ENCODE measurements around the gene KRT222. TPM values are rescaled to one million over a fixed set of nuclear protein-coding genes. Genes with fewer than 3 reads are reported as not detected.

Gene KRT222
- total RNA-seq, 2 donors from 2014 or later: 1.4 to 2.3 TPM

DNA sequence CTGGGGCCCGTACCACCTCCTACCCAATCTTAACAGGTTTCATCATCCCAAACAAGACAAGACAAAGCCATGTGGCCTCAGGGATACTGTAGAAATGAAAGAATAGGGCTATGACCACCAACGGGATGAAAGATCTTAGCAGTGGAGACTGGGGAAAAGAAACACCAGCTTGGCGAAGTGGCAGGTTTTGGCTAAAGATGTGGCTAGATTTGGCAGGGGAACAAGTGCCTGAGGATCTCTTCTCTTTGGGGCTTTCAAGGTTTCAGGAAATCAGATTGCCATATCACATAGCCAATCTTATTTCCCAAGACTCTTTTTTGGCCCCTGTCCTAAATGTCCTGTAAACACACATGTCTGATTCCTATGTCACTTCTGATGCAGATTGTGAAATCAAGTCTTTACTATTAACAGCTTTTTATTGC, 31.7 kb upstream of the KRT222 start:
- DNase-seq: no peak
- Histone ChIP-seq H3K9ac (ENCODE audit: extremely low read depth, low read length, poor library complexity, severe bottlenecking) (no peak overlapping the region), H3K36me3 (ENCODE audit: control insufficient read depth, insufficient read depth, low read length) (no peaks in the 10 kb centered on the region), H3K4me3 (ENCODE audit: low read length) (no peak overlapping the region), H3K27ac (ENCODE audit: low read depth, low read length) (no peak overlapping the region), H3K9me3 (ENCODE audit: control insufficient read depth, low read length) (no peaks in the 10 kb centered on the region), H3K27me3 (ENCODE audit: control insufficient read depth, insufficient read depth, low read length, poor library complexity, severe bottlenecking) (no peaks in the 10 kb centered on the region), H3K4me1 (ENCODE audit: control insufficient read depth, insufficient read depth, low read length) (peaks cover 3% of the 10 kb centered on the region)
- Mint-ChIP-seq H3K36me3 (ENCODE audit: low read depth) (no peaks in the 10 kb centered on the region), H3K27me3 (ENCODE audit: insufficient read depth) (peaks cover 2% of the 10 kb centered on the region), H3K9me3 (no peaks in the 10 kb centered on the region), H3K27ac (no peak overlapping the region), H3K4me1 (peaks cover 24% of the 10 kb centered on the region), H3K4me3 (no peak overlapping the region)
- TF ChIP-seq, protein P1, sequence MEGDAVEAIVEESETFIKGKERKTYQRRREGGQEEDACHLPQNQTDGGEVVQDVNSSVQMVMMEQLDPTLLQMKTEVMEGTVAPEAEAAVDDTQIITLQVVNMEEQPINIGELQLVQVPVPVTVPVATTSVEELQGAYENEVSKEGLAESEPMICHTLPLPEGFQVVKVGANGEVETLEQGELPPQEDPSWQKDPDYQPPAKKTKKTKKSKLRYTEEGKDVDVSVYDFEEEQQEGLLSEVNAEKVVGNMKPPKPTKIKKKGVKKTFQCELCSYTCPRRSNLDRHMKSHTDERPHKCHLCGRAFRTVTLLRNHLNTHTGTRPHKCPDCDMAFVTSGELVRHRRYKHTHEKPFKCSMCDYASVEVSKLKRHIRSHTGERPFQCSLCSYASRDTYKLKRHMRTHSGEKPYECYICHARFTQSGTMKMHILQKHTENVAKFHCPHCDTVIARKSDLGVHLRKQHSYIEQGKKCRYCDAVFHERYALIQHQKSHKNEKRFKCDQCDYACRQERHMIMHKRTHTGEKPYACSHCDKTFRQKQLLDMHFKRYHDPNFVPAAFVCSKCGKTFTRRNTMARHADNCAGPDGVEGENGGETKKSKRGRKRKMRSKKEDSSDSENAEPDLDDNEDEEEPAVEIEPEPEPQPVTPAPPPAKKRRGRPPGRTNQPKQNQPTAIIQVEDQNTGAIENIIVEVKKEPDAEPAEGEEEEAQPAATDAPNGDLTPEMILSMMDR (conservative IDR thresholded peaks at IDR 0.05): no peak
- WGBS, 2 experiments (ENCODE audit: insufficient coverage in 1 of 2, insufficient read length in 1 of 2): 92 to 100% methylated on average over 2 of the region's 3 CpGs

DNA sequence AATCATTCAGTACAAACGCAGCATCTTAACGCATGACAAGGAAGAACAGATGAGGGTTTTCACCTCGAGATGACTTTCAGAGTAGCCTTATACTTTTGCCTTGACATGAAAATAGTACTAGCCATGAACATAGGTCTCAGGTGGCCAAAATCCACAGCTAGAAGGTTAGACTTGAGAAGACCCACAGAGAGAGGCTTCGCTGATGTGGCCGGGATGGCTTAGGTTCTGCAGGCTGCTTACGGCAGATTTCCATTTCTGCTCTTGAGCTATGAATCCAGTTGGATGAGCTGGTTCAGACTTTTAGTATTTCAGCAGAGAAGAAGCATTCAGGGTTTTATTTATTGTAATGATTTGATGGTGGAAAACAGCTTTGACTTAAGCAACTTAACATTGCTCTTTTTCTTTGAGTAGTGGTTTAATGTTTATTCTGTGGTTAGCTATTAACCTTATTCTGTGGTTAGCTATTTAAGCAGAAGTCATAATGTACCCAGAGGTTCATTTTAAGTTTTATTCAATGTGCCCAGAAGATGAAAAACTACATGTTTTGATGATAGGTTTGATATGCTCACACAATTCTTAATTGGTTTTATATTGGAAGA, 31.0 kb upstream of the KRT222 start:
- Mint-ChIP-seq H3K9me3 (no peaks in the 10 kb centered on the region), H3K27me3 (ENCODE audit: insufficient read depth) (peaks cover 2% of the 10 kb centered on the region), H3K27ac (no peak overlapping the region), H3K4me1 (peaks cover 24% of the 10 kb centered on the region), H3K4me3 (no peak overlapping the region), H3K36me3 (ENCODE audit: low read depth) (no peaks in the 10 kb centered on the region)
- Histone ChIP-seq H3K9ac (ENCODE audit: extremely low read depth, low read length, poor library complexity, severe bottlenecking) (no peak overlapping the region), H3K27me3 (ENCODE audit: control insufficient read depth, insufficient read depth, low read length, poor library complexity, severe bottlenecking) (no peaks in the 10 kb centered on the region), H3K4me1 (ENCODE audit: control insufficient read depth, insufficient read depth, low read length) (peaks cover 3% of the 10 kb centered on the region), H3K27ac (ENCODE audit: low read depth, low read length) (no peak overlapping the region), H3K9me3 (ENCODE audit: control insufficient read depth, low read length) (no peaks in the 10 kb centered on the region), H3K4me3 (ENCODE audit: low read length) (no peak overlapping the region), H3K36me3 (ENCODE audit: control insufficient read depth, insufficient read depth, low read length) (no peaks in the 10 kb centered on the region)
- TF ChIP-seq, protein P1 (conservative IDR thresholded peaks at IDR 0.05): no peak
- no peak for DNase-seq
- 93 to 98% methylated on average over 4 to 6 of the region's 6 CpGs for WGBS, 2 experiments (ENCODE audit: insufficient coverage in 1 of 2, insufficient read length in 1 of 2)

DNA sequence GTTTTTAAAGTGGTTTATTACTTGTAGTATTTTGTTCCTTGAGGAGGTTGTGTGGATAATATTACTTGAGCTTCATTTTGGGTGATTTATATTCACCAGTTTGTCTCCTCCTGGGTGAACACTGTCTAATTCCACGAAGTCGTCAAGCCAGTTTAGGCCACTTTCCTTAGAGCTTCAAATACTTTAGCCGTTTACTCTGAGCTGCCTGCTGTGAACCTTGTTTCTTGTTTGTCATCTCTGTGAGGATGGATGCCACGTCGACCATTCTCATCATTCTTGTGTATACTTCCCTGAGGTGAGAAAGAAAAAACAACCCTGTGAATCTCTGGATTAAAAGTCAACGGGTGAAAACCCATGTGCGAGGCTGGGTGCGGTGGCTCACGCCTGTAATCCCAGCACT, 29.6 kb upstream of the KRT222 start:
- Histone ChIP-seq H3K27me3 (ENCODE audit: control insufficient read depth, insufficient read depth, low read length, poor library complexity, severe bottlenecking) (no peaks in the 10 kb centered on the region), H3K9ac (ENCODE audit: extremely low read depth, low read length, poor library complexity, severe bottlenecking) (no peak overlapping the region), H3K27ac (ENCODE audit: low read depth, low read length) (no peak overlapping the region), H3K4me1 (ENCODE audit: control insufficient read depth, insufficient read depth, low read length) (peaks cover 3% of the 10 kb centered on the region), H3K4me3 (ENCODE audit: low read length) (no peak overlapping the region), H3K36me3 (ENCODE audit: control insufficient read depth, insufficient read depth, low read length) (no peaks in the 10 kb centered on the region), H3K9me3 (ENCODE audit: control insufficient read depth, low read length) (no peaks in the 10 kb centered on the region)
- TF ChIP-seq, protein P1 (conservative IDR thresholded peaks at IDR 0.05): no peak
- H3K27me3 Mint-ChIP-seq (ENCODE audit: insufficient read depth): peaks cover 2% of the 10 kb centered on the region
- no peaks in the 10 kb centered on the region for H3K36me3 Mint-ChIP-seq (ENCODE audit: low read depth)
- WGBS, 2 experiments (ENCODE audit: insufficient coverage in 1 of 2, insufficient read length in 1 of 2): 68 to 84% methylated on average over 9 of the region's 9 CpGs
- H3K27ac Mint-ChIP-seq: no peak overlapping the region
- H3K4me3 Mint-ChIP-seq: no peak overlapping the region
- peaks cover 24% of the 10 kb centered on the region for H3K4me1 Mint-ChIP-seq
- no peaks in the 10 kb centered on the region for H3K9me3 Mint-ChIP-seq
- peak; percentile 61 for DNase-seq
